IPS-NIHi7 (cell line): ENCODE results near the gene VSTM5.
A peak's percentile ranks its signal among the peaks of the same experiment; 100 is the strongest.
"Not testable (repeated sequence)": the region's sequence is repeated elsewhere in the genome, so short reads cannot be mapped to it uniquely, and the experiment has no call there.

ENCODE experiments used
- DNase-seq: peaks from one replicate; pipeline ENCODE4 v3.0.0; 2012; ENCODE audit warnings: mixed read lengths; ENCODE audit errors: extremely low spot score

The VSTM5 gene, protein sequence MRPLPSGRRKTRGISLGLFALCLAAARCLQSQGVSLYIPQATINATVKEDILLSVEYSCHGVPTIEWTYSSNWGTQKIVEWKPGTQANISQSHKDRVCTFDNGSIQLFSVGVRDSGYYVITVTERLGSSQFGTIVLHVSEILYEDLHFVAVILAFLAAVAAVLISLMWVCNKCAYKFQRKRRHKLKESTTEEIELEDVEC

DNA sequence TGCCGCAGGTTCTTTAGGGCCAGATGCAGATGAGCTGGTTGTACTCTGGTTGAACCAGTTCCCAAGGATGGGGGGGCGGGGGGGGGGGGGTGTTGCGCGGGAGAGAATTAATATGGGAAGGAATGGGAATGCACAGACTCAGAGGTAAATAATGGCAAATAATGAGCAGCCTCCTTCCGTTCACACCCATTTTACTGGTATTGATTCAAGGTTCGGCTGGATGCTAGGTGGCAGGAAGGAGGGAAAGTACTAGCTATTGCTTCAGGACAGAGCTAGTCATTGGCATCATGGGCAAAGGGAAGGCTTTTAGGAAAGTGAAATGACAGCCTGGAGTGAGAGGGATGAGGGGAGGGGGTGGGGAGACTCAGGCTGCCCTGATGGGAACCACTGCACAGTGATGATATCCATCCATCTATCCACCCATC lies at the start of gene VSTM5:
Gene VSTM5 (minus strand): TSS at position 25 of the 425 bp plus-strand sequence. CDS start 116 bp downstream, outside the sequence.
- DNase-seq, result no peak

DNA sequence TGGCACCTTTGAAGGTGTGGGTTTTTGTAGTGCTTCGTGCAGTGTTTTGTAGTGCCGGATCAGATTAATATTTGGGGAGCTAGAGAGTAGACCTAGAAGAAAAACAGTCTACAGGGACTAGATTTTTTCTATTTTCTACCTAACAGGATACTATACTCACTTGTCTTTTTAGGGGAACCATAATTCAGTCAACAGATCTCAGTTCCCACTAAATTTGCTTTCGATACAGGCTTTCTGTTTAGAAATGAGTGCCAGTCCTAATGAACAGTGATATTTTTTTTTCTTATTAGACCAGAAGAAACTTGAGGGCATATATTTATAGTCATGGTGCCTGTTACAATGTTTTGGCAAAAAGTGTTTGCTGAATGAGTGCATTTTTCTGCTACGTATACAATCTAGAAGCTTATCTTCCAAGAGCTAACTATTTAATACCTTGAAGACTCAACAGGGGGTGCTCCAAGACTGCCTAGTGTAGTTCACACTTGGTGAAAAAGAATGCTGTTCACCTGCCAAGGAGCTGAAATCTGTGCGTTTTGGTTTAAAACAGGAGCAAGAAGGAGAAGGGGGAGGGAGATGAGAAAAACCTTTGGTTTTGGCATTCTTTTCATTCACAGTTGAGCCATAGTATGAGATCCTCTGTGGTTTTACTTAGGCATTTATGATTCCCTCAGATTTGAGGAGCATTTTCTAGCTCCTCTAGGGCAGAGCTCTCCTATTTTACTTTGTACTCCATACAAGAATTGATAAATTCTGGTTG lies 44.9 kb upstream of the VSTM5 start:
- peak; percentile 61 for DNase-seq

DNA sequence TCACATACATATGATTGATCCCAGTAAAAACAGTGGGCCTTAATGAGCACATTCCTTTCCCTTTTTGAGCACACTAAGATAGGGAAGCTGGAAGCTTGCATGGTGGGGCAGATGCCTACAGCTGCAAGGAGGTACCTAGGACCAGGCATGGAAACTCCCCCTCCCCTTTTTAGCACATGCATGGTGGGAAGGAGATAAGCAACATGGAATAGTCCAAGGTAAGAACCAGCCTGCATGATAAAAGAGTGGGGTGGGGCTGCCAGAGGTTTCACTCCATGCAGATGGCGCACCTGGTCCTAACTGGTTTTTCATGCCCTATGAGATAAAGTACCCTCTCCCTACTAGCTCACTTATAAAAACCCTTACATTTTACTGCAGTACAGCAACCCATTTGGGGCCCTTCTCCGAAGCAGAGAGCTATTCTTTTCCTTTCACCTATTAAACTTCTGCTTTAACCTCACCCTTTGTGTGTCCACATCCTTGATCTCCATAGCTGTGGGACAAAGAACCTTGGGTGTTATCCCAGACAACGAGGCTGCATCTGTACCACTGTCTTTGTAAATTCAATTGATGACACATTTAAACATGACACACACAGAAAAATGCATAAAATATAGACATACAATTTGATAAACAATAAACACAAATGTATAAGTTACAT lies 40.1 kb upstream of the VSTM5 start:
- no peak for DNase-seq

DNA sequence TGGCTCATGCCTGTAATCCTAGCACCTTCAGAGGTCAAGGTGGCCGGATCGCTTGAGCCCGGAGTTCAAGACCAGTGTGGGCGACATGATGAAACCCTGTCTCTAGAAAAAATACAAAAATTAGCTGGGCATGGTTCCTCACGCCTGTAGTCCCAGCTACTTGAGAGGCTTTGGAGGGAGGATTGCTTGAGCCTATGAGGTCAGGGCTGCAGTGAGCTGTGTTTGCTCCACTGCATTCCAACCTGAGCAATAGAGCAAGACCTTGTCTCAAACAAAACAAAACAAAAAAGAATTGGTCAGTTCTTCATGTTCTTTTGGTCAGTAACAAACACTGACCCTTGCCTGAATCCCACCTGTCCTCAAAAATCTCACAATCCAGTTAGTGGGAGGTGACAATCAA lies 36.7 kb upstream of the VSTM5 start:
- DNase-seq, result no peak

DNA sequence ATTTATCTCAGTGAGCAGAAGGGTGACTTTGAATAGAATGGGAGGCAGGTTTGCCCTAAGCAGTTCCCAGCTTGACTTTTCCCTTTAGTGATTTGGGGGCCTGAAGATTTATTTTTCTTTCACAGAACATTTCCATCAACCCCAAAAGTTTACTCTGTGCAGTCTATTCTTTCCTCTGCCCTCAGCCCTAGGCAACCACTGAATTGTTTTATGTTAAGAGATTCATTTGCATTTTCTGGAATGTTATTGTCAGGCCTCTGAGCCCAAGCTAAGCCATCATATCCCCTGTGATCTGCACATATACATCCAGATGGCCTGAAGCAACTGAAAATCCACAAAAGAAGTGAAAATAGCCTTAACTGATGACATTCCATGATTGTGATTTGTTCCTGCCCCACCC lies 28.7 kb upstream of the VSTM5 start:
- DNase-seq, result not testable (repeated sequence)

DNA sequence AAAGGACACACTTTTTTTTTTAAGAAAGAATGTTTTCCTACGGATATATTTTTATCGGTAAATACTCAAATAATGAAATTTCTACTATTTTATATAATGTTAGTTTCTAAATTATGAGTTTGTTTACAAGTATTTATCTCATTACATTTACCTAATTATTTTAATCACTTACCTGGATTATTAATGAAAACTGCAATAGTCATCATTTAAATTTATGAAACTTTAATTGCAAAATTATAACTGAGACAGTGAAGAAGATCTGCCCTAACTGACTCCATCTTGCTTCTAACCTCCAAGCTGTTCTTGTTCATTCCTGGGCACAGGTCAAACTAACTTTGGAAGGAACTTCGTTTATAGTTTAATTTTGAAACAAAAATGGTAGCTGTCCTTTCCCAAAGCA lies 25.2 kb upstream of the VSTM5 start:
- no peak for DNase-seq

DNA sequence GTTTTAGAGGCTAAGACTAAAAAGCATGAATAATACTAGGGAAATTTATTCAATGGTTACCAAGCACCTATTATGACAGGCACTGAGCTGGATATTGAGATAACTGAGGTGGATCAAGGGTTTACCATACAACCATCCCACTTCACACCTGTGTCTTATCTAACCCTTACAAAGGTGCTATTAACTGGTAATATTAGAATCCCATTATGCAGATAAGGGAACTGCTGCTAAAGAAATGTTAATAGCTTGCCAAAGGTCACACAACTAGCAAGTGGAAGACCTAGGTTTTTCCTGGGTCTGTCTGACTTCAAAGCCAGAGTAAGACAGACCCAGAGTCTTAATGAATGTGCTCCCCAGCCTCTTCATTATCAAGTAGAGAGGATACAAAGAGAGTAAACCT lies 21.1 kb upstream of the VSTM5 start:
- DNase-seq, result no peak

DNA sequence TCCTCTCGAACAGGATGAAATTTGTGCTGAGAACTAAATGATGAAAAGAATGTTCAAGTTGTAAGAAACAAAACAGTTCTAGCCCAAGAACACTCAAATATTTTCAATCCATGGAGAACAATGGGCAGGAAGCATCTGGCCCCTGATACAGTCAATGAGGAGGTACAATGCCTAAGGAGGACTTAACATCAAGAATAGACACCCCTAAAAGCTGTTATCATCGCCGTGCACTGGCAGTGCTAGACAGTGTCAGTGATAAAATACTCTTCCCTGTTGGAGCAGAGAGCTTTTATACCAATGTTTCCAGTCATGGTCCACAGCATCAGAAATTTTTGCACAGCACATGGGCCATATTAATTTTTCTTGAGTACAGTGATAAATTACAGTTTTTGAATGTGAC lies 20.2 kb upstream of the VSTM5 start:
- DNase-seq, result no peak

DNA sequence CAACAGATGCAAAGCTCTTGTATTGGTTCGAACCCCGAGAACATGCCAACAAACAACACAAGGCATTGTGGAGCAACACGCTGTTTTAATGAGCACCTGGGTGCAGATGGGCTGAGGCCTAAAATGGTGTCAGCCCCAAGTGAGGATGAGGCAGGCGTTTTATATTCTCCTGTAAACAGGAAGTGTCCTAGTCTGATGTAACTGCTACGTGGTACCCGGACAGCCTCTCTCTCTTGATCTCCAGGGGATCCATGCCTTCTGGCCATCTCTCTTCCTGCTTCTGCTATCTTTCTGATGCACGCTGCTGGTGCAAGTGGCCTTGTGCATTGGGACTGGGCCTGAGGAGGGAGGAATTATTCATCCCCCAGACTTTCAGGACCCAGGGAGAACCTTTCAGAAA lies 19.4 kb upstream of the VSTM5 start:
- no peak for DNase-seq

DNA sequence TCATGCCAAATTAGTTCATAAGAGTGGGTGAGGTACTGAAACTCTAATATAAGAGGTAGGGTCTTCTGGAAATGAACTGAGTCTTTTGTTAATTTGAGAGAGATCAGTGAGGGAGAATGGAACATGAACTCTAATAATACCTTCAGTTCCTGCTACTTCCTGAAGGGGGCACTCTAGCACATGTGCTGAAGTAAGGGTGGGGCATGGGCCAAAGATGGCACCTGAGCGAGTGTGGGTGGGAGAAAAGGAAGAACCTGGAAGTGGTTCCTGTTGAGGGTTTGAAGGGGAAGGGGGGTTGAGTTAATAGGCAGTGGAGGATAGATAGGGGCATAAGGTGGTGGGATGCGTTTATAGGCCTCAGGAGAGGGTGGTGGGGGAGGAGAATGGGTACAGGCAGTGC lies 18.0 kb upstream of the VSTM5 start:
- not testable (repeated sequence) for DNase-seq

DNA sequence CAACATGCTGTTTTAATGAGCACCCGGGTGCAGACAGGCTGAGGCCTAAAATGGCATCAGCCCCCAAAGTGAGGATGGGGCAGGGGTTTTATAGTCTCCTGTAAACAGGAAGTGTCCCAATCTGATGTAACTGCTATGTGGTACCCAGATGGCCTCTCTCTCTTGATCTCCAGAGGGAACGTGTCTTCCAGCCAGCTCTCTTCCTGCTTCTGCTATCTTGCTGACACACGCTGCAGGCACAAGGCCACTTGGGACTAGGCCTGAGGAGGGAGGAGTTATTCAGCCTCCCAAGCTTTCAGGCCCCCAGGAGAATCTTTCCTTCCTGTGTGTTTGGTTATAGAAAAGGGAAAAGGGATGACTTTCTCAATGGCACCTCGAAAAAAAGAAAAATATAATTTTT lies 11.4 kb upstream of the VSTM5 start:
- no peak for DNase-seq

DNA sequence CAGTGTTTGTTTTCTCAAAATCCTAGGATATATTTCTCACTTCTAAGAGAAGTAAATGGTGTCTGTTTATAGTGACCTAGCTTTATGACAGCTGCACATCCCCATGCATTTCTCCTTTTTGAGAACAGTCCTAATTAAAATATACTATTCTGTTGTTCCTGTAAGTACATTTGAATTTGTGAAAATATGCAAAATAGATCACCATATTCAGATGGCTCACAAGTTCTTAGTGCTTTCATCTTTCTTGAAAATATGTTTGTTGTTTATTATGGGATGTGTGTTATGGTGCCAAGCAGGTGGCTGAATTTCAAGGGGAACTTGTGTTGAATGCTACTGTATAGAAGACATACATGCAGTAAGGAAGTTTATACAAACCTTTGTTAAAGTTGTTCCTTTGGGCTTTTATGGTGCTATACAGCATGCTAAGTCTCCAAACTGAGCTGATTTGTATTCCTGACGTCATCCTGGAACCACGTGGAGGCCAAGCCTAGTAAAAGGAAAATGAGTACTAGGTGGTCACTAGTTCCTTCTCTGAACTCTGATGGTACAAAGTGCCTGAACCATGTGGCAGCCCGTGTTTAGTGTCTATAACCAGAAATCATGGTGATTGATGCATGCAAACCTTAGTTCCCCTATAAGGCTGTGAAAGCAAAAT lies 7.8 kb upstream of the VSTM5 start:
- DNase-seq, result no peak

DNA sequence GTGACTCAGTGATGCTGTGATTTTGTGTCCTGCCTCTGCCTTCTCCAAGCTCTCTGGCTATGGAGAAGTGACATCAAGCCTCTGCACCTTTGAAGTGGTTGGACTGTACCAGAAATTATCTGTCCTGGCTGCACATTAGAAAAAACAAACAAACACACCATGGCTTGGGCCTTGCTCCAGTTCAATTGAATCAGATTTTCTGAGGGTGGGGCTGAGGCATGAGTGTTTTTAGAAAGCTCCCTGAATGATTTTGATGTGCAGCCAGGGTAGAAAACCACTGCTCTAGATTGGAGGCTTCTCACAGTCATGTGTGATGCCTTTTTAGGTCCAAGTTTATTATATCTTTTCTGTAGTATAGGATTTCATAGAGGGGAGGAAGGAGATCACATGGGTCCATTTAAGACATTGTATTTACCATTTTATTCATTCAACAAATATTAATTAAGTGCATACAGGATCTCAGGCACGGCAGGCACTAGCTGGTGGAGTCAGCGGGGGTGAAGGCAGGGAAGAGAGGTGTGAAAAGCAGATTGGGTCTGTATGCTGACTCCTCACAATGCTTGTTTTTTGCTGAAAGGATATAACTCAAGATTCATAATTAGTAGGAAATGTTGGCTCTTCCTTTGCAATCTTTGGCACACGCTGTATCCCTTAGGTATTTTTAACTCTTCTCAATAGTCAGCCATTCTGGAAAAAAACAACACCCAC lies 7.1 kb upstream of the VSTM5 start:
- no peak for DNase-seq

DNA sequence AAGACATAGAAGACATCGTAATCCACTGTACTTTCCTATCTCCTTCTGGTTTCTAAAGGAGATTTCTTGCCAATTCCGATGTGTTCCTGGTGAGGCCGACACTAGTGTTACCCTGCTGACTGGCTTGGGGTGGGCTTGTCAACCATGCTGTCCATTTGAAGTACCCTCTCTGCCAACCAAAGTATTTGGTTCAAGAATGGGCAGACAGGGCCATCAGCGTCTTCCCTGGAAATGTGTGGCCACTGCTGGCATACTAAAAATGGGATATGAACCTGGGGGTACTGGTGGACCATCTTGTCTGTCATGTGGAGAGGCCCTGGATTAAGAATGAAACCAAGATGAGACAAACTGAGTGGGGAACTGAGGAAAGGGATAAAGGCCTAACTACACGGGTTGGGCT lies 1.8 kb upstream of the VSTM5 start:
- no peak for DNase-seq

DNA sequence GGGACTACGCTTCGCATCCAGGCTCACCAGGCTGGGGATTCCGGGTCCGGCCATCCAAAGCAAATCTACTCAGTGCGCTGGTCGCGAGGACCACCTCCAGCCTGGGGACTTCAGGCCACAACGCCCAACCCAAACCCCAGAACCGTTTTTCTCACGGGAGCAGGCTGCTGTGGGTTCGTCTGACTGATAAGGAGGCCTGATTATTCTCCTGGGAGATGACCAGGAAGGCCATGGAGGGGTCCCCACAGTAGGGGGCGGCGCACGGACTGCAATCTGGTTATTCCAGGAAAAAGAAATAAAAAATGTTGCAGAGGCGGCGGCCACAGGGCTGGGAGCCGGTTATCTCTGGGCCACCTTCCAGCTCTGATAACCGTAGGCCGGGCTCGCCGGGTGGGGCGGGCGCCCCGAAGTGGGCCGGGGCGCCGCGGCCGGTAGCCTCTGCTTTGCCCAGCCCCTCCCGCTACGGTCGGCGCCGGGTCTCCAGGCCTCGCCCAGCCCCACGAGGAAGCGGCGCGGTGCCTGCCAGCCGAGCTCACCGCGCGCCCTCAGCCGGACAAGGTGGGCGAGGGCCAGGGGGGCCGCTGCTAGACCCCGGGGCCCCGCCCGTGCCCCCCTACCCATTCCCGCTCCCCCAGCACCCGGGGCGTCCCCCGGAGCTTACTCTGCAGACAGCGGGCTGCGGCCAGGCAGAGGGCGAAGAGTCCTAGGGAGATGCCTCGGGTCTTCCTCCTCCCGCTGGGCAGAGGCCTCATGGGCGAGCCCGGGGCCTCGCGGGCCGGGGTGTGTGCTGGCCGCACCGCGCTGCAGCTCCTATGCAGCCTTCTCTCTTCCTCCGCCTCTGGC lies 446 bp downstream of the VSTM5 start:
- peak; percentile 62 for DNase-seq

DNA sequence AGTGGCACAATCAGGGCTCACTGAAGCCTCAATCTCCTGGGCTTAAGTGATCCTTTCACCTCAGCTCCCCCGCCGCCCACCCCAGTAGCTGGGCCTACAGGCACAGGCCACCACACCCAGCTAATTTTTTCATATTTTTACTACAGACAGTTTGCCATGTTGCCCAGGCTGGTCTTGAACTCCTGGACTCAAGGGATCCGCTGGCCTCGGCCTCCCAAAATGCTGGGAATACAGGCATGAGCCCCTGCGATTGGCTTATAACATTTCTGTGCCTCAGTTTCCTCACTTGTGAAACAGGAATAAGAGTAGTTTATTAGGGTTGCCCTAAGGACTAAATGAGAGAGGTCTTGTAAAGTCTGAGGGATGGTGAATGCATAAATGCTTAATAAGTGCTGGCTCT lies 1.2 kb downstream of the VSTM5 start:
- no peak for DNase-seq

DNA sequence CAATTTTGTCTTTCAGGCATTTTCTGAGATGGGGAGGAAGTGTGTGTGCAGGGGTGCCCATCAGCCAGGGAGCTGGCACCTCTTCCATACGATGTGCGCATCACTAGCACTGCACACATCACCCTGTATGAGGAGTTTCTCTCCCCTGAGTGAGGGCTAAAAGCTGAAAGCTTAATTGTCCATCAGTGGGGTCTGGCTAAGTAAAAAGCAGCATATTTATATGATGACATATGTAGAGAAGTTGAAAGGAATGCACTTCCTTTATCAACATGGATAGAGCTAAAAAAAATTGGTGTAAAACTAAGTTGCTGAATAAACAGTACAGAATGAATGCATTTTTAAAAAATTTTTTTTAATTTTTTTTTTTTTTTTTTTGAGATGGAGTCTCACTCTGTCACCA lies 4.0 kb downstream of the VSTM5 start:
- no peak for DNase-seq

DNA sequence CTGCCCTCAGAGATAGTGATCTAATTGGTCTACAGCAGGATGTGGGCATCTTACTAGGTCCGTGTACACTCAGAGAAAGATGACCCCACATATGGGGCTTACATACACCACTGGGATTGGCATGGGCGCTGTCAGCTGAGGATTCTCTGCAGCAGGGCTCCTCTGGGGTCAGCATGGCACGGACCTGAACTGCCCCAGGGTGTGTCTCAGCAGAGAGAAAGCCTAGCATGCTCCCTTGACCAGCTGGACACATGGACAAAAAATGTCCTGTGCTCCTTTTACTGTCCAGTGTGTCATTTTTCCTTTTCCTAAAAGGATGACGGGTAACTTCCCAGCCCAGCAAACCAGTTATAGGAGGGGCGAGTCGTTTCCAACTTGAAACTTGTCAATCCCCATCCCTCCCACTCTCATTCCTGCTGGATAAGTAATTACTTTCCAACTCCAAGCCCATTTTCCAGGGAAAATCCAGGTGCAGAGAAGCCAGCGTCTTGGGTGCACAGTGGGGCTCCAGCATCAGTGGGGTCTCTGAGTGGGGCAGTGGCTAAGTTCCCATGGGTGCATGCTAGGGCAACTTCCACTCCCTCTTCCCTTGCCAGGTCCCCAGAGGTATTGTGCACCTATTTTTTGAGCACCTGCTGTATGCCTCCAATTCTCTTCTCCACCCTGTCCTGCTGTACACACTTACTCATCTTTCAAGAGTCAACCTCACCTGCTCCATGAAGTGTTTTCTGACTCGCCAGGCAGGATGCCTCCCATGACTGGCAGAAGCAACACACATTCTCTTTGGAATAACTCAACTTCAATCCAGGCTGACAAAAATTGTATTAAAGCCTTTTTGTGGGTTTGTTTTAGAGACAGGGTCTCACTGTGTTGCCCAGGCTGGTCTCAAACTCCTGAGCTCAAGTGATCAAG lies 5.0 kb downstream of the VSTM5 start:
- no peak for DNase-seq

DNA sequence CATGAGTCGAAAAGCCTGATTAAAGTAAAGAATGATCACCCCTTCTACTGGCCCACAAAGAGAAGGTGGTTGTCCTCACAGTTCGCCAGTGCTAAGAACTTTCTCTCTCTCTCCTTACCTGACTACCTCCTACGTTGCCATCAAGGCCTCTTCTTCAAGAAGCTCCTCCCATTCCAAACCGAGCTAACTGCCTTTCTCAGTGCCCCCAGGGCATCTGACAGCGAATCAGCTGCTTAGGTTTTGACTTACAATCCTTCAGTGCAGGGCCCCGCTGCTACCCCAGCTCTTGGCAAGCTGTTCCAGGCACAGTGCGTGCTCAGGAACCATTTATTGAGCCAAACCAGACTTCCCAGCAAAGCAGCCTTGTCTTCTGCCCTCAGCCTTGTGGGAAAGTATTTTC lies 5.8 kb downstream of the VSTM5 start:
- peak; percentile 58 for DNase-seq

DNA sequence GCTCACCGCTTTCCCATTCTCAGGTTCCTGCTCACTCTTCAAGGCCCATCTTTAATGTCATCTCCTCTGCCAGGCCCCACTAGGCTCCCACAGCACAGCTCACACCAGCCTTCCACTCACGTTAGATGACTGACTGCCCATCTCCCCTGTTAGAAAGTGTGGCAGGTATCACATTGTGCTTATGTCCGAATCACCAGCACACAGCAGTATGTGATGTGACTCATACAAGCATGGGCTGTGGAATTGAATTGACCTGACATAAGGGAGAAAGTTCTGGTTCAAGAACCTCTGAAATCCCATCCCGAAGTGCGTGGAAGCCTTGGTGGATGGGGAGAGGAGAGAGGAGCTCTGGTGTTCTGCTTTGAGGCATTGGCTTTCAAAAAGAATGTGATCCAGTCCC lies 6.5 kb downstream of the VSTM5 start:
- no peak for DNase-seq
